ENCODE results near the gene USP24.
"Not testable (repeated sequence)": the region's sequence is repeated elsewhere in the genome, so short reads cannot be mapped to it uniquely, and the experiment has no call there.

Gene USP24

GRCh38 chr1:55244476-55245099 lies 29.4 kb upstream of the USP24 start:
- no peak for TF ChIP-seq ZNF274 (IDR thresholded peaks at IDR 0.05; ENCODE audit: low read depth, low read length)

GRCh38 chr1:55243655-55244054 lies 28.5 kb upstream of the USP24 start:
- H3K4me3 ChIP-seq (ENCODE audit: low read length), result no peak overlapping the region
- no peak for TF ChIP-seq ZNF274 (IDR thresholded peaks at IDR 0.05; ENCODE audit: low read depth, low read length)

More at GRCh38 chr1:55244476-55245099, 29.4 kb upstream of the USP24 start:
- no peak overlapping the region for H3K4me3 ChIP-seq (ENCODE audit: low read length)

GRCh38 chr1:55239548-55239947 lies 24.4 kb upstream of the USP24 start:
- no peak for TF ChIP-seq ZNF274 (IDR thresholded peaks at IDR 0.05; ENCODE audit: low read depth, low read length)
- H3K4me3 ChIP-seq (ENCODE audit: low read length), result no peak overlapping the region

GRCh38 chr1:55235722-55236121 lies 20.6 kb upstream of the USP24 start:
- no peak overlapping the region for H3K4me3 ChIP-seq (ENCODE audit: low read length)

GRCh38 chr1:55234016-55234415 lies 18.9 kb upstream of the USP24 start:
- H3K4me3 ChIP-seq (ENCODE audit: low read length), result no peak overlapping the region
- TF ChIP-seq ZNF274 (IDR thresholded peaks at IDR 0.05; ENCODE audit: low read depth, low read length), result no peak

More at GRCh38 chr1:55235722-55236121, 20.6 kb upstream of the USP24 start:
- TF ChIP-seq ZNF274 (IDR thresholded peaks at IDR 0.05; ENCODE audit: low read depth, low read length), result no peak

GRCh38 chr1:55233145-55233777 lies 18.1 kb upstream of the USP24 start:
- TF ChIP-seq ZNF274 (IDR thresholded peaks at IDR 0.05; ENCODE audit: low read depth, low read length), result no peak

GRCh38 chr1:55232448-55233144 lies 17.4 kb upstream of the USP24 start:
- no peak overlapping the region for H3K4me3 ChIP-seq (ENCODE audit: low read length)
- TF ChIP-seq ZNF274 (IDR thresholded peaks at IDR 0.05; ENCODE audit: low read depth, low read length), result no peak

More at GRCh38 chr1:55233145-55233777, 18.1 kb upstream of the USP24 start:
- H3K4me3 ChIP-seq (ENCODE audit: low read length), result no peak overlapping the region

GRCh38 chr1:55231745-55232144 lies 16.6 kb upstream of the USP24 start:
- TF ChIP-seq ZNF274 (IDR thresholded peaks at IDR 0.05; ENCODE audit: low read depth, low read length), result no peak
- H3K4me3 ChIP-seq (ENCODE audit: low read length), result no peak overlapping the region

- no peak for TF ChIP-seq ZNF274 (IDR thresholded peaks at IDR 0.05; ENCODE audit: low read depth, low read length)
- H3K4me3 ChIP-seq (ENCODE audit: low read length), result no peak overlapping the region
Measured at GRCh38 chr1:55230659-55231058, 15.5 kb upstream of the USP24 start.

GRCh38 chr1:55229726-55230125 lies 14.6 kb upstream of the USP24 start:
- H3K4me3 ChIP-seq (ENCODE audit: low read length), result not testable (repeated sequence)

GRCh38 chr1:55225228-55225627 lies 10.1 kb upstream of the USP24 start:
- no peak overlapping the region for H3K4me3 ChIP-seq (ENCODE audit: low read length)
- TF ChIP-seq ZNF274 (IDR thresholded peaks at IDR 0.05; ENCODE audit: low read depth, low read length), result no peak

- no peak for TF ChIP-seq ZNF274 (IDR thresholded peaks at IDR 0.05; ENCODE audit: low read depth, low read length)
- H3K4me3 ChIP-seq (ENCODE audit: low read length), result no peak overlapping the region
Measured at GRCh38 chr1:55224729-55225128, 9.6 kb upstream of the USP24 start.

- H3K4me3 ChIP-seq (ENCODE audit: low read length), result no peak overlapping the region
- TF ChIP-seq ZNF274 (IDR thresholded peaks at IDR 0.05; ENCODE audit: low read depth, low read length), result no peak
Measured at GRCh38 chr1:55222152-55222551, 7.0 kb upstream of the USP24 start.

- no peak for TF ChIP-seq ZNF274 (IDR thresholded peaks at IDR 0.05; ENCODE audit: low read depth, low read length)
- no peak overlapping the region for H3K4me3 ChIP-seq (ENCODE audit: low read length)
Measured at GRCh38 chr1:55217226-55217986, 2.2 kb upstream of the USP24 start.

All from GM08714 (cell line).